ENCODE measurements around the gene PTPN2.

The PTPN2 gene
- 71.4 to 78.2 (median 72.5) reads per million in 3 donors for total RNA-seq

DNA sequence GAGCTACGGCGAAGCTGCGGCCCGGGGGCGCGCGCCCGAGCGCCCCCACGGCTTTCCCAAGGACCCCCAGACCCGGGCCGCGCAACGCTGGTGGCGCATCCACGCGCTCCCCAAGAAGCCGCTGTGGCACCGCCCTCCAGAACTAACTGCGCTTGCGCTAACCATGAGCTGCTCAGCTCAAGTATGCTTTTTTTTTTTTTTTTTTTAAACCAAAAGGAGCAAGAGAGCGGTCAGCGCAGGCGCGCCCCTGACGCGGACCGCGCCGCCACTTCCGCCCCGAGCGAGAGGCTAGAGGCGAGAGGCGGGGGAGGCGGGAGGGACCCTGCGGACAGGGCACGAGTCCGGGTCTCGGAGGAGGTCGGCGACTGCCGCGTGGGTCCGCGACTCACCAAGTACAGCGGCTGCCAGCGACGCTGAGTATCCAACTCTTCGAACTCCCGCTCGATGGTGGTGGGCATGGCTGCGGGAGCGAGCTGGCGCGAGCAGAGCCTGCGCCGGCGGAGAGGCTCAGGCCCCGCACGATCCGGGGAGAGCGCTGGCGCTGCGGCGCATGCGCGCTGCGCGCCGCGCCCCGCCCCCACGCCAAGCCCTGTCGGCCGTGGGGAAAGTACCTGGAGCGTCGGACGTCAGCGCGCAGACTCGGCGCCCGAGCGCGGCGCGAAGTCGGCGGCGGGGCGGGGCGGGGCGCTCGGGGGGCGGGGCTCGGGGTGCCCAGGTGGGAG lies at the start of gene PTPN2:
Gene PTPN2, minus strand, starts transcription at position 554 of the 722 bp plus-strand sequence. Its CDS starts 96 bp downstream, at position 458.
- peak within 1 kb of the TSS; percentile 79 for H3K4me3 ChIP-seq (ENCODE audit: insufficient read depth, low read depth, low read length, poor library complexity, severe bottlenecking)
- H3K27me3 ChIP-seq (replicated peaks; ENCODE audit: control insufficient read depth, insufficient read depth, low read length, poor library complexity, severe bottlenecking), result no peaks in the 10 kb centered on the region
- peaks cover 29% of the 10 kb centered on the region for H3K4me1 ChIP-seq (ENCODE audit: control insufficient read depth, insufficient read depth, low read length, poor library complexity, severe bottlenecking)
- peak within 1 kb of the TSS; percentile 100 for H3K27ac ChIP-seq (ENCODE audit: insufficient read depth, low read length, poor library complexity, severe bottlenecking)
- H3K9me3 ChIP-seq (ENCODE audit: control insufficient read depth, low read length), result no peaks in the 10 kb centered on the region
- no peaks in the 10 kb centered on the region for H3K36me3 ChIP-seq (ENCODE audit: control insufficient read depth, insufficient read depth, low read length)
- DNase-seq, result peak; percentile 85 to 89 (median 86)

DNA sequence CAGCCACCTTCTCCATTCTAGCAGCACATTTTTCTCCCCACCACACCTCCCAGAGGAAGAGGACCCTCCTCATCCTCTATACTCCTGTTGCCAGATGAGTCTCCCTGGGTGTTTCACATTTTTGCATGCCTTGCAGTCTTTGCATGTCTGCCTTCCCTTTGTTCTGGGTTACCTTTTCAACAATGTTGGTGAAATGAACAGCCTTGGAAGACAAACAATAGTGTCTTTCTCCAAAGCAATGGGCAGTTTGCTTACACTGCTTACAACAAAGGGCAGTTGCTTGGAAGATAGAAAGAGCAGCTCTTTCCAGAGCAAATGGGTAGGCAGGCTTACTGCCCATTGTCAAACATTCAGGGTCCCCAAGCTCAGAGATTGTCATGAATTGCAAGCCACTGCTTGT lies 49.3 kb upstream of the PTPN2 start:
- Histone ChIP-seq H3K4me3 (ENCODE audit: insufficient read depth, low read depth, low read length, poor library complexity, severe bottlenecking) (no peak overlapping the region), H3K27me3 (replicated peaks; ENCODE audit: control insufficient read depth, insufficient read depth, low read length, poor library complexity, severe bottlenecking) (no peaks in the 10 kb centered on the region), H3K4me1 (ENCODE audit: control insufficient read depth, insufficient read depth, low read length, poor library complexity, severe bottlenecking) (no peaks in the 10 kb centered on the region), H3K27ac (ENCODE audit: insufficient read depth, low read length, poor library complexity, severe bottlenecking) (no peak overlapping the region), H3K9me3 (ENCODE audit: control insufficient read depth, low read length) (no peaks in the 10 kb centered on the region), H3K36me3 (ENCODE audit: control insufficient read depth, insufficient read depth, low read length) (no peaks in the 10 kb centered on the region)
- DNase-seq, result no peak

DNA sequence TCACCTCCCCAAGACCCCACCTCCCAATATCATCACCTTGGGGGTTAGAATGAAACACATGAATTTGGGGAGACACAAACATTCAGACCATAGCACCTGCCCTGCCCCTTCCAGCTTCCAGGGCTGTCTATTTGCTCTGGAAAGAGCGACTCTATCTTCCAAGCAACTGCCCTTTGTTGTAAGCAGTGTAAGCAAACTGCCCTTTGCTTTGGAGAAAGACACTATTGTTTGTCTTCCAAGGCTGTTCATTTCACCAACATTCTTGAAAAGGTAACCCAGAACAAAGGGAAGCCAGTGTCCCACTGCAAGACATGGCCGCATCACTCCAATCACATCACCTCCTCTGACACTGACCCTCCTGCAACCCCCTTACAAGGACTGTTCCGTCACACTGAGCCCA lies 46.9 kb upstream of the PTPN2 start:
- no peaks in the 10 kb centered on the region for H3K27me3 ChIP-seq (replicated peaks; ENCODE audit: control insufficient read depth, insufficient read depth, low read length, poor library complexity, severe bottlenecking)
- no peak overlapping the region for H3K27ac ChIP-seq (ENCODE audit: insufficient read depth, low read length, poor library complexity, severe bottlenecking)

DNA sequence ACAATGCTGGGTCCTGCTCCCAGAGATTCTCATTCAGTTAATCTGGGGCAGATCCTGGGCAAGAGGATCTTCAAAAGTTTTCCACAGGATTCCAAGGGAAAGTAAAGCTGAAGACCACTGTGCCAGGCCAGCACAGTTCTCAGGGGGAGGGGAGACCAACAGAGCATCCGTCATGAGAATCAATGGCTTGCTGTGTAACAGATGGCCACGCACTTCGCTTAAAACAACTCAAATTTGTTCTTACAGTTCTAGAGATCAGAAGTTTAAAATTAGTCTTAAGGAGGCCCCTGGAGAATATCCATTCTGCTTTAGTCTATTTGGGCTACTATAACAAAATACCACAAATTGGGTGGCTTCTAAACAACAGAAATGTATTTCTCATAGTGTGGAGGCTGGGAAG lies 46.3 kb upstream of the PTPN2 start:
- no peak overlapping the region for H3K4me3 ChIP-seq (ENCODE audit: insufficient read depth, low read depth, low read length, poor library complexity, severe bottlenecking)
- H3K27me3 ChIP-seq (replicated peaks; ENCODE audit: control insufficient read depth, insufficient read depth, low read length, poor library complexity, severe bottlenecking), result no peaks in the 10 kb centered on the region
- H3K36me3 ChIP-seq (ENCODE audit: control insufficient read depth, insufficient read depth, low read length), result no peaks in the 10 kb centered on the region
- no peak for DNase-seq
- H3K4me1 ChIP-seq (ENCODE audit: control insufficient read depth, insufficient read depth, low read length, poor library complexity, severe bottlenecking), result no peaks in the 10 kb centered on the region
- H3K9me3 ChIP-seq (ENCODE audit: control insufficient read depth, low read length), result no peaks in the 10 kb centered on the region
- no peak overlapping the region for H3K27ac ChIP-seq (ENCODE audit: insufficient read depth, low read length, poor library complexity, severe bottlenecking)

More for the DNA sequence above, 46.9 kb upstream of the PTPN2 start:
- no peaks in the 10 kb centered on the region for H3K36me3 ChIP-seq (ENCODE audit: control insufficient read depth, insufficient read depth, low read length)
- H3K9me3 ChIP-seq (ENCODE audit: control insufficient read depth, low read length), result no peaks in the 10 kb centered on the region
- H3K4me3 ChIP-seq (ENCODE audit: insufficient read depth, low read depth, low read length, poor library complexity, severe bottlenecking), result no peak overlapping the region
- H3K4me1 ChIP-seq (ENCODE audit: control insufficient read depth, insufficient read depth, low read length, poor library complexity, severe bottlenecking), result no peaks in the 10 kb centered on the region
- DNase-seq, result no peak

GRCh38 chr18:12929477-12930083 lies 45.5 kb upstream of the PTPN2 start:
- Histone ChIP-seq H3K27me3 (replicated peaks; ENCODE audit: control insufficient read depth, insufficient read depth, low read length, poor library complexity, severe bottlenecking) (no peaks in the 10 kb centered on the region), H3K27ac (ENCODE audit: insufficient read depth, low read length, poor library complexity, severe bottlenecking) (no peak overlapping the region), H3K4me1 (ENCODE audit: control insufficient read depth, insufficient read depth, low read length, poor library complexity, severe bottlenecking) (no peaks in the 10 kb centered on the region), H3K36me3 (ENCODE audit: control insufficient read depth, insufficient read depth, low read length) (no peaks in the 10 kb centered on the region), H3K9me3 (ENCODE audit: control insufficient read depth, low read length) (no peaks in the 10 kb centered on the region), H3K4me3 (ENCODE audit: insufficient read depth, low read depth, low read length, poor library complexity, severe bottlenecking) (no peak overlapping the region)
- no peak for DNase-seq

DNA sequence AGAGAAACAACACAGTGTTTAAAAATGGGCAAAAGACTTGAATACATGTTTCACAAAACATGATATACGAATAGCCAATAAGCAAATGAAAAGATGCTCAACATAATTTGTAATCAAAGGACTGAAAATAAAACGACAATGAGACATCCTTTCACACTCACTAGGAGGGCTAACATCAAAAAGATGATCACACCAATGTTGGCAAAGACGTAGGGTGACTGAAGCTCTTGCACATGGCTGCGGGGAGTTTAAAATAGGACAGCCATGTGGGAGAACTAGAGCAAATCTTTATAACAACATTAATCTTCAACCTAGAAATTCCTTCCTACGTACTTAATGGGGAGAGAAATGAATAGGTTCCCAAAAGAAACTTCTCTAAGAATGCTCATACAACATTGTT lies 44.6 kb upstream of the PTPN2 start:
- H3K36me3 ChIP-seq (ENCODE audit: control insufficient read depth, insufficient read depth, low read length), result no peaks in the 10 kb centered on the region

GRCh38 chr18:12928206-12928605 lies 44.2 kb upstream of the PTPN2 start:
- no peak overlapping the region for H3K27ac ChIP-seq (ENCODE audit: insufficient read depth, low read length, poor library complexity, severe bottlenecking)
- no peak for DNase-seq
- no peaks in the 10 kb centered on the region for H3K9me3 ChIP-seq (ENCODE audit: control insufficient read depth, low read length)
- H3K4me3 ChIP-seq (ENCODE audit: insufficient read depth, low read depth, low read length, poor library complexity, severe bottlenecking), result no peak overlapping the region
- no peaks in the 10 kb centered on the region for H3K4me1 ChIP-seq (ENCODE audit: control insufficient read depth, insufficient read depth, low read length, poor library complexity, severe bottlenecking)
- no peaks in the 10 kb centered on the region for H3K36me3 ChIP-seq (ENCODE audit: control insufficient read depth, insufficient read depth, low read length)
- no peaks in the 10 kb centered on the region for H3K27me3 ChIP-seq (replicated peaks; ENCODE audit: control insufficient read depth, insufficient read depth, low read length, poor library complexity, severe bottlenecking)

More for the DNA sequence above, 44.6 kb upstream of the PTPN2 start:
- Histone ChIP-seq H3K4me3 (ENCODE audit: insufficient read depth, low read depth, low read length, poor library complexity, severe bottlenecking) (no peak overlapping the region), H3K9me3 (ENCODE audit: control insufficient read depth, low read length) (no peaks in the 10 kb centered on the region), H3K4me1 (ENCODE audit: control insufficient read depth, insufficient read depth, low read length, poor library complexity, severe bottlenecking) (no peaks in the 10 kb centered on the region), H3K27ac (ENCODE audit: insufficient read depth, low read length, poor library complexity, severe bottlenecking) (no peak overlapping the region), H3K27me3 (replicated peaks; ENCODE audit: control insufficient read depth, insufficient read depth, low read length, poor library complexity, severe bottlenecking) (no peaks in the 10 kb centered on the region)
- no peak for DNase-seq

DNA sequence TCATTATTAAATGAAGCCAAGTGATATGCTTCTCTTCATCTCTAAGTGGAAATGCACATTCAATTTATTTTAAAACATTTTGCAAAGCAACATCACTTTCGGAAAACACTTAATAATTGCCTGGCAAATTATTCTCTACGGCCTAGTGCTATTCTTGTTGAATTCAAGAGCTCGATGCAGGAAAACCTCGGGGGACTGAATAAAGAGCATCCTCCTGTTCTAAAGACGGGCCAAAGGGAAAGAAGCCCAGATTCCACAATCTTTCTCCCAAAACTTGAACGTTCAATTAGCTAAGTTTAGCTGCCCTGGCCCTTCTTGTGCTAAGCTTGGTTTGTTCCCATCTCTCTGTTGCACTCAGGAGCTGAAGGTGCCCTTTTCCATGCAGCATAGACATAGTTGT lies 40.6 kb upstream of the PTPN2 start:
- no peak for DNase-seq
- Histone ChIP-seq H3K27ac (ENCODE audit: insufficient read depth, low read length, poor library complexity, severe bottlenecking) (no peak overlapping the region), H3K9me3 (ENCODE audit: control insufficient read depth, low read length) (no peaks in the 10 kb centered on the region), H3K36me3 (ENCODE audit: control insufficient read depth, insufficient read depth, low read length) (no peaks in the 10 kb centered on the region), H3K4me3 (ENCODE audit: insufficient read depth, low read depth, low read length, poor library complexity, severe bottlenecking) (no peak overlapping the region), H3K27me3 (replicated peaks; ENCODE audit: control insufficient read depth, insufficient read depth, low read length, poor library complexity, severe bottlenecking) (no peaks in the 10 kb centered on the region), H3K4me1 (ENCODE audit: control insufficient read depth, insufficient read depth, low read length, poor library complexity, severe bottlenecking) (no peaks in the 10 kb centered on the region)

GRCh38 chr18:12922266-12922665 lies 38.2 kb upstream of the PTPN2 start:
- Histone ChIP-seq H3K27me3 (replicated peaks; ENCODE audit: control insufficient read depth, insufficient read depth, low read length, poor library complexity, severe bottlenecking) (no peaks in the 10 kb centered on the region), H3K4me3 (ENCODE audit: insufficient read depth, low read depth, low read length, poor library complexity, severe bottlenecking) (no peak overlapping the region), H3K4me1 (ENCODE audit: control insufficient read depth, insufficient read depth, low read length, poor library complexity, severe bottlenecking) (no peaks in the 10 kb centered on the region), H3K27ac (ENCODE audit: insufficient read depth, low read length, poor library complexity, severe bottlenecking) (no peak overlapping the region), H3K36me3 (ENCODE audit: control insufficient read depth, insufficient read depth, low read length) (no peaks in the 10 kb centered on the region), H3K9me3 (ENCODE audit: control insufficient read depth, low read length) (no peaks in the 10 kb centered on the region)
- no peak for DNase-seq

DNA sequence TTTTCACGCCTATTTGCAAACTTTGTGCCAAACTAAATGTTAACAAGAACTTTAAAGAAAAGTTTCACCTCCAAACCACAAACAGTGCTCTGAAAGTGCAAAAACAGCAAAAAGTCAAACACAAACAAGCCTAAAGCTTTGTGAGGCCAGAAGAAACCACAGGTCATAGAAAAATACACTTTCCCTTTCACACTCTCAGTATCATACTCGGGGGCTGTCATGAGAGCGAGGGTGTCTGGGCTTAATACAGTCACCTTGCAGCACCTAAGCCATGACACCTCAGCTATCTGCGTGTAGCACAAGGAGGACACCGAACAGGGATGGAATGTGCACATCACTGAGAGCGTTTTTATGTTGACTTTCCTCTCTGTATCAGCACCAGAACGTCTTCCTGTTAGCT lies 37.1 kb upstream of the PTPN2 start:
- DNase-seq, result no peak
- Histone ChIP-seq H3K4me1 (ENCODE audit: control insufficient read depth, insufficient read depth, low read length, poor library complexity, severe bottlenecking) (no peaks in the 10 kb centered on the region), H3K36me3 (ENCODE audit: control insufficient read depth, insufficient read depth, low read length) (no peaks in the 10 kb centered on the region), H3K9me3 (ENCODE audit: control insufficient read depth, low read length) (no peaks in the 10 kb centered on the region), H3K4me3 (ENCODE audit: insufficient read depth, low read depth, low read length, poor library complexity, severe bottlenecking) (no peak overlapping the region), H3K27ac (ENCODE audit: insufficient read depth, low read length, poor library complexity, severe bottlenecking) (no peak overlapping the region), H3K27me3 (replicated peaks; ENCODE audit: control insufficient read depth, insufficient read depth, low read length, poor library complexity, severe bottlenecking) (no peaks in the 10 kb centered on the region)

Data from effector memory CD4-positive, alpha-beta T cell (primary cell).